HG03575 (cell line): ENCODE measurements around the gene RHOT1.

ENCODE experiments used
- ATAC-seq: cut with Tn5 transposase; IDR thresholded peaks from one replicate; pipeline ENCODE4 v1.9.1; 2021; ENCODE audit not compliant: unreplicated experiment, insufficient number of reproducible peaks, low FRiP score; ENCODE audit errors: extremely low read depth

RHOT1 gene

DNA sequence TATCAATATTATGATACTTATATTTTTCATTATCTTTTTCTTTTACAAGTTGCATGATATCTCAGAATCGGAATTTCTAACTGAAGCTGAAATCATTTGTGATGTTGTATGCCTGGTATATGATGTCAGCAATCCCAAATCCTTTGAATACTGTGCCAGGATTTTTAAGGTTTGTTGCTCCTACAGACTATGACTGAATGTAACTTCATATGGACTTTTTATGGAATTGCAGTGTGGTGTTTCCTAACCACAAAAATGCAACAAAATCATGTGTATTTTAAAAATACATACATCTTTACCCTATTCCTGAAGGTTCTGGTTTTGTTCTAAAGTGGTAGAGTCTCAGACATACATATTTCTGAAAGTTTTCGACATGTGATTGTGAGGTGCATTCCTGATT is 64.6 kb downstream of the RHOT1 start:
- no peak for ATAC-seq

DNA sequence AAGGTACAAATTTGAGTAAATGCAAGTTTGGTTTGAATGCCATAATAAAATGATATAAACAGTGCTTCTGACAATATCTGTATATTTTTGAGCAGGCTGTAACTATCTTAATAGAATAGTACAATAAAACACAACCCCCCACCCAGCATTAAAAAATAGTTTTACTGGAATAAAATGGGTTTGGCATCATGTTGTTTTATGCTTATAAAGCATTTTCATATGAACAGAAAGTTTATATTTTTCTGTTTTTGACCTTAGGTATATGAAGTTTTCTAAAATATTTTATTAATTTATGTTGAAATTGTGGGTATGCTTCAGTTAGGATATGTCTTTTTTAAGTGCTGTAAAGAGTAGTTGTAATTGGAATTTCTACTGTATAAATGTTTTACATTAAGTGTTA is 66.1 kb downstream of the RHOT1 start:
- no peak for ATAC-seq

- no peak for ATAC-seq
Measured at GRCh38 chr17:32209608-32210007, 67.3 kb downstream of the RHOT1 start.

DNA sequence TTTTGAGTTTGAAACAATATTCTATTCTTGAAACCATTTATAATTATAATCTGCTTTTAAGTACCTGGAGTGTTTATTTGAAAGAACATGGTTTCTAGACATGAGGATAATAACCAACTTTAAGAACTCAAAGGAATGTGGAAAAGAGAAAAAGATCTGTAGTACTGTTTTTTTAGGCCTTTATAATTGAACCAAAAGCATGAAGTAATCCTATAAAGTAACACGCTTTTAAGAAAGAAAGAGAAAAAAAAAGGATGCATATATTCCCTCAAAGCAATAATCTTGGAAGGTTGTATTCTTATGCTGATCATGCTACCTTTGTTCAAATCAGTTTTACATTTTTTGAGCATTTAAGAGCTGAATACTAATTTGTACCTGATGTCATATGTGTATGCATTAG is 69.4 kb downstream of the RHOT1 start:
- no peak for ATAC-seq

DNA sequence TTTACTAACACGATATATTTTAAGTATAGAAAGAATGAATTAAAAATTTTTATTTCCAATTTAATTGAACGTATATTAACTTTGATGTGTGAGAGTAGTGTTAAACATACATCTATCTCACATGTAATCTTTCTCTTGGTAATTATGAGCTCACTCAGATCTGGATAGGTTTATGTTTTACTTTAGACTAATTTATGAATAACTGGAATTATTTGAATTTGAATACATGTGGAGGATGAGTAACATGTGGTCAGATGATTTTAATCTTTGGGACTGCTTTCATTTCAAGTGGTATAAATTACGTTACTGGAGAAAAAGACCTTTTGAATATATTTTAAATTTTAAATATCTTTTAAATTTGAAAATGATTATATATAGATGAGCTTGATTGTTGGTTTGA is 73.4 kb downstream of the RHOT1 start:
- no peak for ATAC-seq

- ATAC-seq = no peak
Measured at GRCh38 chr17:32222621-32223020, 80.3 kb downstream of the RHOT1 start.

GRCh38 chr17:32223703-32224102 is 81.4 kb downstream of the RHOT1 start:
- ATAC-seq = no peak

DNA sequence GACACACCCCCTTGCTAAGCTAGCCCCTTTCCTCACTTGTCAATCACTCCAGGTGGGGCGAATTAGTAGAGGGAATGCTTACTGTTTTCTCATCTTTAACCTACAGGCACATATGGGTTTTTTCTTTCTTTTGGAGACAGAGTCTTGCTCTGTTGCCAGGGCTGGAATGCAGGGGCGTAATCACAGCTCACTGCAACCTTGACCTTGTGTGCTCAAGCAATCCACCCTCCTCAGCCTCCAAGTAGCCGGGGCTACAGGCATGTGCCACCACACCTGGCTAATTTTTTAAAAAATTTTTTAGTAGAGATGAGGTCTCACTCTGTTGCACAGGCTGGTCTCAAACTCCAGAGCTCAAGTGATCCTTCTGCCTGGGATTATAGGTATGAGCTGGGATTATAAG is 84.6 kb downstream of the RHOT1 start:
- no peak for ATAC-seq

GRCh38 chr17:32227910-32228309 is 85.6 kb downstream of the RHOT1 start:
- no peak for ATAC-seq

DNA sequence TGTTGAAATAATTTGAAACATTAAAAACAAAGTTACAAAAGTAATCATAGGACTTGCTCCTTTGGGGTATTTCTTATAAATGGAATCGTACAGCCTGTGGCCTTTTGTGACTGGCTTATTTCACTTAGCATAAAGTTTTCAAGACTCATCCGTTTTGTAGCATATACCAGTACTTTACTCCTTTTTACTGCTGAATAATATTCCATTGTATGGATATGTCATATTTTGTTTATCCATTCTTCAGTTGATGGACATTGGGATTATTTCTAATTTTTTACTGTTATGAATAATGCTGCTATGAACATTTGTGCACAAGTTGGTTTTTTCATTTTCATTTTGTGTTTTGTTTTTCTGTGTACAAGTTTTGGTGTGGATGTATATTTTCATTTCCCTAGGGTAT is 93.3 kb downstream of the RHOT1 start:
- no peak for ATAC-seq

DNA sequence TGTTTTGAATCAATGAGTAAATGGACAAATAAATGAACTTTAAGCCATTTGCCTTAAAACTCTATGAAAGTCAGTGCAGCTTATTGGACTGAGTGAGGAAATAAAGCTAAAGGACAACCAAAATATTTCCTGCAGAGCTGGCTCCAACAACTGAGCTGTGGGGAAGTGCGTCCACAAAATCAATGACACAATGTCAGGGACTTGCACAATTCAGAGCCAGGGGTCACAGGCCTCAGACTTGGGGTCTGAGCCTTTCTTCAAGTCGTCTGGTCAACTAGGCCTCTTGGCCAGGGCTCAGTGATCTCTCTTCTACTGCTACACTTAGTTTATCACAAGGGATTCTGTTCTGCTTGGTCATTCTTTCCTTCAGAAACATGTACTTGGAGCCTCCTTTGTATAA is 97.2 kb downstream of the RHOT1 start:
- no peak for ATAC-seq

DNA sequence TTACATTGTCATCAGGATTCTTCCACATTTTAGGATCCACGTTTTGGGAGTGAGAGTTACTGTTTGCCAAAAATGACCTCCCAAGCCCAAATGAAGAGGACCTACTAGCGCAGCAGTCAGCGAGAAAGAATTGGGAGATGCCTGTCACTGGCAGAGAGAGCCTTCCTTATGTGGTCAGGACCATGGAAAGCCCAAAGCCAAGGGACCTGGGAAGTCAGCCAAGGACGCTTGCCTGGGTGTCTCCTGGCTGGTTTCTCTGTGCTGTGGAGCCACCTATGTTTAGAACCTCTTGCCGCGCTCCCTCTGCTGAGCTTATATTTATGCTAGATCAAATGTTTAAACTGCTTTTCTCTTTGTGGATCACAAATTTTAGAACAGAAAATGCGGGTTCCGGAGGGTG is 98.4 kb downstream of the RHOT1 start:
- ATAC-seq = no peak

GRCh38 chr17:32241640-32242039 is 99.3 kb downstream of the RHOT1 start:
- no peak for ATAC-seq

DNA sequence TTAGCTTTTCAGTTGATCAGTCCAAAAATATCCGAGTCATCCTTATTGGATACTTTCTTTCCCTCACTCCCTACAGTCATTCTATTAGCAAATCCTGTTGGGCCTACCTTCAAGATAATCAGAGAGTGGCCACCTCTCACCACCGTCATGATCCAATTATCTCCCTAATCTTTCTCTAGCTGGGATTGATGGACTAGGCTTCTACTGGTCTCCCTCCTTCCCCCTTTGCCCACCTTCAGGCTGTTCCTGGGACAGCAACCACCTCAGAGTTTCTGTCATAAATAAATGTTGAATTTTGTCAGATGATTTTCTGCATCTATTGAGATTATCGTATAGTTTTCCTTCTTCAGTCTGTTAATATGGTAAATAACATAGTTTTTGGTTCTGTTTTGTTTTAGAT is 107.2 kb downstream of the RHOT1 start:
- no peak for ATAC-seq

- no peak for ATAC-seq
Measured at GRCh38 chr17:32253117-32253611, 110.9 kb downstream of the RHOT1 start.

DNA sequence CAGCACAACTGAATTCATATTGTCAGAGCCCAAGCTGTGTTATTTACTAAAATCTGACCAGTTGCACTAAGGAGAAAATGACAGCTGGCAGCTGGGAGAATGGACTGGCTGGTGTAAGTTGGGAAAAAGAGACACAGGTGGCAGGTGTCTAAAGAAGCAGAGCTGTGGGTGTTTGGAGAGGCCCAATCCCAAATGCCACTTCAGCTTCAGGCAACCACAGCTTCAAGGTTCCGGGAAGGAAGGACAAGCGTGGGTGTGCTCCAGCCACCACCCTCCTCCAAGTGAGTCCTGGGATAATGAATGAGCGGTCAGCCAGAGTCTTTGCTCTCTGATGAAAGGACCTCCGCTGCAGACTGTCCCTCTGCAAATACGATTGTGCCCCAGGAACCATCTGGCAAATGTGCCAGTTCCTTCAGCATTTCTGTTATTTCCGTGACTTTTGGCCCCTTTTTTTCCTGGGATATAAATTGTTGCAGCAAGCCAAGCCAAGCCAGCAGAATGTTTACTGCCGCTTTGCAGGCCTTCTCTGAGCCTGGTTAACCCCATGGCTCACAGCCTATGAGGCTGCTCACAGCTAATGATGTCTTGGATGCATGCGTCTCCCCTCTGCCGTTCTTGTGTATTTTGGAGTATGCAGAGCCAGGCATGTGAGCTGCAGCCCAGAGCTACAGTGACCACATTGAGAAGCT is 113.9 kb downstream of the RHOT1 start:
- no peak for ATAC-seq

GRCh38 chr17:32256701-32257019 is 114.4 kb downstream of the RHOT1 start:
- no peak for ATAC-seq

- ATAC-seq = no peak
Measured at GRCh38 chr17:32258383-32259140, 116.3 kb downstream of the RHOT1 start.

- ATAC-seq = no peak
Measured at GRCh38 chr17:32259586-32259985, 117.3 kb downstream of the RHOT1 start.

DNA sequence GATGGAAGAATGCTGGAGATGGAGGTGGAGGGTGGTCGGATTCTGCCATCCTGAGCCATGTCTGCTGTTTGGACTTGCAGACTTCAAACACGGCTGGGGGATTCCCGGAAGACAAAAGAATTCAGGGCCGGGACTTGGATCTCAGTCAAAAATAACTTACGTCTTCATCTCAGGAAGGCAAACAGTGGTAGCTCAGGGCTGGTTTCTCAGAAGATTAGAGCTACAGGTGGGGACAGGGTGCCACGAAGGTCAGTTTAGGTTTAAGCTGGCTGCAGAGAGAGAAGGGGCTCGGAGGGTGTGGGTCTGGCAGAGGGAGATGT is 119.1 kb downstream of the RHOT1 start:
- no peak for ATAC-seq
